Measurements from ENCODE around the gene AMZ2. TPM values are rescaled to one million over a fixed set of nuclear protein-coding genes. Genes with fewer than 3 reads are reported as not detected.

The AMZ2 gene
- total RNA-seq, 1 donor from 2014 or later, result 75.6 TPM

DNA sequence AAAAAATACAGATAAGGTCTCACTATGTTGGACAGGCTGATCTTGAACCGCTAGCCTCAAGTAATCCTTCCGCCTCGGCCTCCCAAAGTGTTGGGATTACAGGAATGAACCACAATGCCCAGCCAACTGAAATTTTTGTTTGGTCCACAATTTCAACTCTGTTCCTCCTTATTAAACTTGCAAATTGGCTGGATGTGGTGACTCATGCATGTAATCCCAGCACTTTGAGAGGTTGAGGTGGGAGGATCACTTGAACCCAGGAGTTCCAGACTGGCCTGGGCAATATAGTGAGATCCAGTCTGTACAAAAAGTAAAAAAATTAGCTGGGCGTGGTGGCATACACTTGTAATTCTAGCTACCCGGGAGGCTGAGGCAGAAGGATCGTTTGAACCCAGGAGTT is 56.9 kb downstream of the AMZ2 start:
- Mint-ChIP-seq H3K4me3 (no peak overlapping the region), H3K27ac (no peak overlapping the region), H3K36me3 (peaks cover 3% of the 10 kb centered on the region), H3K27me3 (no peaks in the 10 kb centered on the region), H3K9me3 (no peaks in the 10 kb centered on the region), H3K4me1 (ENCODE audit: unreplicated experiment) (peaks cover 8% of the 10 kb centered on the region)
- no peak for TF ChIP-seq CTCF (conservative IDR thresholded peaks at IDR 0.05)
- no peak for DNase-seq (ENCODE audit: extremely low spot score, unreplicated experiment)

- Mint-ChIP-seq H3K27me3 (no peaks in the 10 kb centered on the region), H3K4me1 (ENCODE audit: unreplicated experiment) (peaks cover 8% of the 10 kb centered on the region)
- TF ChIP-seq CTCF (conservative IDR thresholded peaks at IDR 0.05), result no peak
Measured at GRCh38 chr17:68305142-68305541, 57.3 kb downstream of the AMZ2 start.

More at GRCh38 chr17:68305142-68305541, 57.3 kb downstream of the AMZ2 start:
- peaks cover 3% of the 10 kb centered on the region for H3K36me3 Mint-ChIP-seq
- no peak for DNase-seq (ENCODE audit: extremely low spot score, unreplicated experiment)
- no peak overlapping the region for H3K4me3 Mint-ChIP-seq
- H3K9me3 Mint-ChIP-seq, result no peaks in the 10 kb centered on the region
- no peak overlapping the region for H3K27ac Mint-ChIP-seq

Other genes with a start within 250 kb of the AMZ2 start
- gene KPNA2, start 212.3 kb upstream of the AMZ2 start, total RNA-seq (ENCODE audit: low replicate concordance), result 99.6 and 211 TPM in 2 replicates
- 0.67 and 1.6 TPM in 2 replicates for gene SLC16A6, start 43.1 kb downstream of the AMZ2 start, total RNA-seq (ENCODE audit: low replicate concordance)
- gene ARSG, start 43.5 kb downstream of the AMZ2 start, total RNA-seq (ENCODE audit: low replicate concordance), result 4.1 and 4.8 TPM in 2 replicates
- 39.0 and 52.2 TPM in 2 replicates for gene WIPI1, start 209.5 kb downstream of the AMZ2 start, total RNA-seq (ENCODE audit: low replicate concordance)

All from type B pancreatic cell (in vitro differentiated cells).